Lung (tissue), 12 donors: Measurements from ENCODE around the gene FASN. TPM values are rescaled to one million over a fixed set of nuclear protein-coding genes. Genes with fewer than 3 reads are reported as not detected.

ENCODE experiments used
- ATAC-seq: fragments of 200-7000 bp; cut with Tn5 transposase; one replicate; pipeline ENCODE4 v1.9.1; 2020; ENCODE audit warnings: moderate number of reproducible peaks; ENCODE audit not compliant: insufficient read depth, low FRiP score
- DNase-seq, 3 donors: peaks; one replicate each; pipeline ENCODE4 v3.0.0-alpha.2; 2013 to 2017
- H3K27ac ChIP-seq, 2 donors: one replicate each; pipeline ENCODE4 v1.5.1; 2013; ENCODE audit warnings: mild to moderate bottlenecking in 2 of 2, moderate library complexity in 2 of 2, control low read depth in 1 of 2, inconsistent platforms in 1 of 2, low read depth in 1 of 2, low read length in 1 of 2
- H3K27me3 ChIP-seq, 3 donors: one replicate each; pipeline ENCODE4 v1.5.1; 2013; ENCODE audit warnings: low read length in 2 of 3; ENCODE audit not compliant: control insufficient read depth in 3 of 3, insufficient read depth in 3 of 3
- H3K36me3 ChIP-seq, 4 donors: one replicate each; pipeline ENCODE4 v1.5.1; 2013; ENCODE audit warnings: low read length in 4 of 4, mild to moderate bottlenecking in 1 of 4, moderate library complexity in 1 of 4; ENCODE audit not compliant: control insufficient read depth in 4 of 4, insufficient read depth in 4 of 4
- H3K4me1 ChIP-seq, 5 donors: one replicate each; pipeline ENCODE4 v1.5.1; 2013; ENCODE audit warnings: low read length in 5 of 5, mild to moderate bottlenecking in 2 of 5, moderate library complexity in 1 of 5; ENCODE audit not compliant: control insufficient read depth in 5 of 5, insufficient read depth in 5 of 5
- H3K4me3 ChIP-seq: one replicate; pipeline ENCODE4 v1.5.1; 2013; ENCODE audit warnings: mild to moderate bottlenecking, control low read depth, moderate library complexity
- H3K9ac ChIP-seq, 2 donors: one replicate each; pipeline ENCODE4 v1.5.1; 2013; ENCODE audit warnings: low read length in 2 of 2, control low read depth in 1 of 2; ENCODE audit not compliant: insufficient read depth in 1 of 2
- H3K9me3 ChIP-seq, 4 donors: one replicate each; pipeline ENCODE4 v1.5.1; 2013; ENCODE audit warnings: low read length in 3 of 4, mild to moderate bottlenecking in 1 of 4, moderate library complexity in 1 of 4; ENCODE audit not compliant: control insufficient read depth in 4 of 4, insufficient read depth in 3 of 4
- CTCF ChIP-seq: IDR thresholded peaks from 2 replicates; pipeline ENCODE4 v1.5.1; 2012; ENCODE audit warnings: mild to moderate bottlenecking; ENCODE audit errors: control extremely low read depth, extremely low read depth
- WGBS, 2 donors: extraction: QIAGEN DNeasy Blood & Tissue Kit; methylation state at CpG; one replicate each; pipeline ENCODE4 v1.1.7; 2013; 5-methylcytosine and 5-hydroxymethylcytosine counted together
- polyA plus RNA-seq, 2 donors: library from polyadenylated mRNA; stranded (reverse); fragments of 200-250 nt; gene quantifications; one replicate each; pipeline ENCODE4 v1.2.1, GENCODE V29; 2013
- total RNA-seq, 2 donors: library from RNA; depleted of rRNA in 1 of 2; stranded (reverse); fragments of >200 nt in 1 of 2; gene quantifications; one replicate each; pipeline ENCODE4 v1.2.1, GENCODE V29; 2014 to 2021
- donor health status: control.
- donor health status: control.
- donor health status: Bipolar disorder and iron deficiency.
- donor health status: healthy.
- donor health status: DM: yes; HTN: yes; CAD: no.

FASN gene
- total and polyA plus RNA-seq, 4 donors: 46.2 to 604 (median 212) TPM

- Histone ChIP-seq H3K9ac (no peak overlapping the region), H3K27ac (no peak overlapping the region), H3K36me3 (peaks cover 10 to 91% (median 20%) of the 10 kb centered on the region in 4 donors), H3K9me3 (no peaks in the 10 kb centered on the region), H3K4me1 (peaks cover 0 to 6% (median 0%) of the 10 kb centered on the region in 5 donors), H3K4me3 (no peak overlapping the region), H3K27me3 (no peaks in the 10 kb centered on the region)
- DNase-seq: no peak
- no peak for TF ChIP-seq CTCF
- no peak for ATAC-seq
- WGBS, 2 donors: 96 to 98% methylated on average over 34 to 37 of the region's 37 CpGs
Measured at GRCh38 chr17:82091264-82092066, 6.6 kb downstream of the FASN start.

- no peak overlapping the region for H3K4me3 ChIP-seq
- TF ChIP-seq CTCF: no peak
- H3K36me3 ChIP-seq: peaks cover 8 to 94% (median 22%) of the 10 kb centered on the region in 4 donors
- no peak overlapping the region for H3K9ac ChIP-seq
- WGBS, 2 donors: 96 to 98% methylated on average over 29 of the region's 29 CpGs
- H3K9me3 ChIP-seq: no peaks in the 10 kb centered on the region
- H3K27me3 ChIP-seq: no peaks in the 10 kb centered on the region
- ATAC-seq (no peak), DNase-seq (no peak)
- no peaks in the 10 kb centered on the region for H3K4me1 ChIP-seq
- no peak overlapping the region for H3K27ac ChIP-seq
Measured at GRCh38 chr17:82090549-82091263, 7.3 kb downstream of the FASN start.

- TF ChIP-seq CTCF: no peak
- ATAC-seq (no peak), DNase-seq (no peak)
- Histone ChIP-seq H3K36me3 (peaks cover 8 to 95% (median 22%) of the 10 kb centered on the region in 4 donors), H3K27ac (no peak overlapping the region), H3K4me1 (no peaks in the 10 kb centered on the region), H3K9ac (no peak overlapping the region), H3K9me3 (no peaks in the 10 kb centered on the region), H3K4me3 (no peak overlapping the region), H3K27me3 (no peaks in the 10 kb centered on the region)
- 92 to 93% methylated on average over 29 of the region's 29 CpGs for WGBS, 2 donors
Measured at GRCh38 chr17:82089723-82090548, 8.1 kb downstream of the FASN start.
